GM19397 (cell line): ENCODE results near the gene SCYGR8.
"Not testable (repeated sequence)": the region's sequence is repeated elsewhere in the genome, so short reads cannot be mapped to it uniquely, and the experiment has no call there.

Experiments
- ATAC-seq: cut with Tn5 transposase; IDR thresholded peaks from one replicate; pipeline ENCODE4 v1.9.1; 2021; ENCODE audit warnings: mild to moderate bottlenecking, moderate library complexity; ENCODE audit not compliant: unreplicated experiment

SCYGR8 gene, protein sequence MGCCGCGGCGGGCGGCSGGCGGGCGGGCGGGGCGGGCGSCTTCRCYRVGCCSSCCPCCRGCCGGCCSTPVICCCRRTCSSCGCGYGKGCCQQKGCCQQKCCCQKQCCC

DNA sequence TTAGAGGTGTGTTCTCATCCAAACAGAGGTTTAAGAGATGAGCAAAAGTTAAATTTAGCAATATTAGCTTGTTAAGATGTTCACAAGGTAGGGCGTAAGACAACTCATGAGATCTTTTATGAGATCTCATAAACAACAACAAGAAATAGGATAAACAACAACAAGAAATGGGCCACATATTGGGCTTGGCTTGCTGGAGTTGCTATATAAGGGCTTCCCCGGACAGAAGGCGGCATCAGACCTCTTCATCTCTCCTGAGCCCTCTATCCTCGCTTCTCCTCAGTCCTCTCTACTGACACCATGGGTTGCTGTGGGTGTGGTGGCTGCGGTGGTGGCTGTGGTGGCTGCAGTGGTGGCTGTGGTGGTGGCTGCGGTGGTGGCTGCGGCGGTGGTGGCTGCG lies at the start of gene SCYGR8:
SCYGR8 (plus strand) TSS at position 301 of the 400 bp plus-strand sequence; CDS start at position 301, 0 bp downstream.
- no peak for ATAC-seq

DNA sequence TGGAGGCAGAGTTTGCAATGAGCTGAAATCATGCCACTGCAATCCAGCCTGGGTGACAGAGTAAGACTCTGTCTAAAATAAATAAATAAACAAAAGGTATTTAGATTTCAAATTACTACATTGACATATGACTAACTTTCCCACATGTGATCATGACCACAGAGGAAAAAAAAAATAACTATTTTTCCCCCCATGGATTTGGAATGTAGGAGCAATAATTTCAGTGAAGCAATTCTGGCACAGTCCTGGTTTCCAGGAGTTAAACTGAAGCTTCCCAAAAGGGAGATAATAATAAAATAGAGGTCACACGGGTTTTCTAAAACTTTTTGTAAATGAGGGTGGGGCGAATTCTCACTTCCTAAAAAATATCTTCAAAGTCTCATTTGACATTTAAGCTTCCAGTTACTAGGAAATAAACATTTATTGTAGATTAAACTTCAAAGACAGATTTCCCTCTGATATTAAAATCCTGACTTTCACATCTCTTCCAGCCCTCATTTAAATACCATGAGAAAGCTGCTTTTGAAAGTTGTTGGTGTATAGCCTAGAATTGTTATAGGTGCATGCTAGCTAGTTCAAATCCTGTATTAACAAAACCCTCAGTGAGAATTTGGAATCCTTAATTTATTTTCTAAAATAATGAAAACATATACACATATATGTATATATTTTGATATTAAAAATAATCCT lies 48.6 kb upstream of the SCYGR8 start:
- no peak for ATAC-seq

DNA sequence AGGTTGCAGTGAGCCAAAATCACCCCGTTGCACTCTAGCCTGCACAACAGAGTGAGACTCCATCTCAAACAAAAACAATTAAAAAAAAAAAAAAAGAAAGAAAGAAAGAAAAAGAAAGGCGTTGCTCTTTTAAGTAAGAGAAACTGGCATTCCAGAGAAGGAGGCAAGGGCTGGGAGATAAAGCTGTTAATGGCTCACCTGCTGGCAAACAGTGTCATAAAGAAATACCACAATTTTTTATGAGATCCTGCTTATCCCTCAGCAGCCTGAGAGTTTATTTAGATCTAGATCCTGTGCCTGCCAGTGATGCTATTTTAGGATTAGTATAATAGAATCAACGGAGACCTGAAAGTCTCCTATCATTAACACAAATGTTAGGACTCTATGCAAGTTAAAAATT lies 44.1 kb upstream of the SCYGR8 start:
- ATAC-seq = no peak

DNA sequence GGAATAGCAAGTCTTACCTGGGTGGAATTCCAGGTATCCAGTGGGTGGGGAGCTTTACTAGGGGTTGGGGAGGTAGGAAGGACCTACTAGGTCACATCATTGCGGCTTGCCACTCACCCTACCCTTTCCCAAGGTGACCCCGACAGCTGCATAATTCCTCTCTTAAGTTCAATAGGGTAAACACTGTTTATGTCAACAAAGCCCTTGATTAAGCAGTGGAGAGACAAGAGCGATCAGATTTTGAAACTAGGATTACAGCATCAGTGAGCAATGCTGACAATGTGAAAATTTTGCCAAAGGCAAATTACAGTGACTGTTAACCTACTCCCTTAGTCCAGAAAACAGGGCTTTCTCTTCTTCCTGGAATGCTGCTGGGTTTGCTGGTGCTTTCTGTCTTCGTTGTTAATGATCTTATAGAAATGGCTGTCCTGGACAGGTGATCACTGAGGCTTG lies 42.4 kb upstream of the SCYGR8 start:
- ATAC-seq = no peak

DNA sequence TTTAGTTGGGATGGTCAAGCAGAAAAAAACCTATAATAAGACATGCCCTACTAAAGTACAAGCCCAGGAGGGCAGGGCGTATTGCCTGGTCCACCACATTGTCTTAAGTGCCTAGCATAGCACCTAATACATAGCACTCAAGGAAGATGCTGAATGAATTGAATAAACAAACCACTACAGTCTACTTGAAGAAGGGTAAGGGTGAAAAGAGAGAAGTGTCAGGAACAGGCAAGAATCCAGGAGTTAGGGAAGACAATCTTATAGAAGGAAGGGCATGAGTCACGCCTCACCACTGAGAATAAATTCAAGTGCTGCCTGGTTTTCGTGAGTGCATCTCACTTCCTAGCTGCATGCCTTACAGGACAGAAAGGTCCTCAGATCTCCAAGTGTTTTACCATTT lies 41.7 kb upstream of the SCYGR8 start:
- ATAC-seq = no peak

DNA sequence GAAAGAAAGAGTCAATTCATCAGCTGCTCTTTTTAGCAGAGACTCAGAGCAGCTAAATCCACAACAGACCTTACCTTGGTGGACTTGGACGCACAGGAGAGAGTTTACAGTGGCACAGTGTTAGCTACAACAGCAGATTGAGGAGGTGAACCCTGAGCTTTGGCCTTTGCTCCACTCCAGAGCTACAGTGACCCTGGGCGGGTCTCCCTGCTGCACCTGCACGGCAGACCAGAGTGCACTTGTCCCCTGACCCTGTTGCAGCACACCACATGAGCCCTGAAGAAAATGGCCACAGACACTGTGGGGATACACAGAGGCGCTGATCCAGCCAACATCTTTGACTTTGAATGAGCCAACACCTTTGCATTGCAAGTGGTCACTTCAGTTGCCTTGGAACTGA lies 38.8 kb upstream of the SCYGR8 start:
- no peak for ATAC-seq

DNA sequence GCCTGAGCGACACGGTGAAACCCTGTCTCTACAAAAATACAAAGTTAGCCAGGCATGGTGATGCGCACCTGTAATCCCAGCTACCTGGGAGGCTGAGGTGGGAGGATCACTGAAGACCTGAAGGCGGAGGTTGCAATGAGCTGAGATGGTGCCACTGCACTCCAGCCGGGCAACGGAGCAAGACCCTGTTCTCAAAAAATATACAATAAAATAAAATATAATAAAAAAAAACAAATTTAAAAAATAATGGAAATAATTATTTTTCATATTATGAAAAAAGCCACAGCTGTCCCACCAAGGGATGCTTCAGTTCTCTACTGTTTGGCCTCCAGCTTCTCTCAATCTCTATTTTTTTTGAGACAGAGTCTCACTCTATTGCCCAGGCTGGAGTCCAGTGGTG lies 38.3 kb upstream of the SCYGR8 start:
- ATAC-seq = no peak

DNA sequence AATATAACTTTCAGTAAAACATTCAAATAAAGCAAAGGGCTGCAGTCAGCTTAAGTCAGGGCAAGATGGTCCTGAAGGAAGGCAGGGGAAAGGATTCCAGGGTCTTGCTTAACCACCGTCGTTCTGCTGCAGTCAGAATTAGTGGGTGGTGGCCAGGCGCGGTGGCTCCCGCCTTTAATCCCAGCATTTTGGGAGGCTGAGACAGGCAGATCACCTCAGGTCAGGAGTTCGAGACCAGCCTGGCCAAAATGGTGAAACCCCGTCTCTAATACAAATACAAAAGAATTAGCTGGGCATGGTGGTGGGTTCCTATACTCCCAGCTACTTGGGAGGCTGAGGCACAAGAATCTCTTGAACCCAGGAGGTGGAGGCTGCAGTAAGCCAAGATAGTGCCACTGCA lies 34.7 kb upstream of the SCYGR8 start:
- ATAC-seq = no peak

DNA sequence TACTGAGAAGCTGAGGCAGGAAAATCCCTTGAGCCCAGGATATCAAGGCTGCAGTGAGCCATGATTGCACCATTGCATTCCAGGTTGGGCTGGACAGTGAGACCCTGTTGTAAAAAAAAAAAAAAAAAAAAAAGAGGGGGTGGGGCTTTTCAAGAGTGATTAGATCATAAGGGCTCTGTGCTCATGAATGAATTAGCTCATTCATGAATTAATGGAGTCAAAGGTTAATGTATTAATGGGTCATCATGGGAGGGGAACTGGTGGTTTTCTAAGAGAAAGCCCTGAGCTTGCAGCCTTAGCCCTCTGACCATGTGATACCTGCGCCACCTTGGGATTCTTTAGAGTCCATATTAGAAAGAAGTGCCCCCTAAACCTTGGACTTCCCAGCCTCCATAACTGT lies 32.4 kb upstream of the SCYGR8 start:
- ATAC-seq = no peak

DNA sequence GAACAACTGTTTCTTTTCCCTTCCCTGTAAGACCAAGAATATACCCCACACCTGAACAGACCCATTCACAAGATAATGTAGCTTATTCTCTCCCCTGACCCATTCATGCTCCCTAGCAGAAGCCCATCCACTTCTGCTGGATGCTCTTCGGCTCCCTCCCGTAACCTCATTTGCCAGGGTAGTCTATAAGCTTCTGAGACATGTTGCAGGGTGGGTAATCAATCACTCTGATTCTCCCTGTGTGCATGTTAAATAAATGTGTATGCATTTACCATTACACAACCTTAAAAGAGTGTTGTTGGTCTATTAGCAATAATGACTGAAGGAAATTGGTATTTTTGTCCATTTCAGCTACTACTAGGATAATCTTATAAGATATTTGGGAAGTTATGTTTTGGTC lies 29.2 kb upstream of the SCYGR8 start:
- ATAC-seq = no peak

DNA sequence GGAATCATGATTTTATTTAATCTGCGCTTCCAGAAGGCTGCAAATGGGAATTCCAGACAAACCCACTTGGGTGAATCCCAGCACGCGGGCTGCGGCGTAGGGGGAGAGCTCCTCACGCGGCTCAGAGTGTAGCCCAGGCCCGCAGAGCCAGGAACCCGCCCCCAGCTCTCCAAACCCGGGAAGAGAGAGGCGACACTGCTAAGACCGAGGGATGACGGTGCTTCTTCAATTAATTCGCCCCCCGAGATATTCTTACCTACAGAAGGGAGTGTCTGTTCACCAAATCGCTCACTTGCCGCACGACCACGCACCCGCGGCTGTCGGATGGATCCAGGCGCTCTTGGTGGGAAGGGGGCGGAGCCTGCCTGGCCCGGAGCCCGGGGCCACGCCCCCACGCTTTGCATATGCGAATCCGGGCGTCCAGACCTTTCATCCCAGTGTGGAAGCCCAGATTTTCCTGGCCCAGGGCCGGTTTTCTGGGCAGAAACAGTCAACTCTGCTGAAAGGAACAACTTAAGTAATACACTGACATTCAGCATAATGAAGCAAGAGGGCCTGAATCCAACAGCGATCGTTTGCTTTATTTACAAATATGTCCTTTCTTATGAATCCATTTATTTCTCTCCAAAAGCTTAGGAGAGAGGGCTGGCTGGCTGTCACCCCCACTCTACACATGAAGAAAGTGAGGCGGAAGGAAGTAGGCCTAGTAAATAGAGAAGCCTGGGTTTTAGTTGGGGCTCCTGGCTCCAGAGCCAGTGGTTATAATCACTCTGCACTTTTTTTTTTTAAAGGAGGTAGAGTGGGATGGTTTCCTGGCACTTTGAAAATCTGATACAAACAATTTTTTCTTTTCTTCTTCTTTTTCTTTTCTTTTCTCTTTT lies 27.8 kb upstream of the SCYGR8 start, which contains the start of gene SLC19A3:
SLC19A3 (minus strand) TSS at position 342 of the 881 bp plus-strand sequence. CDS start 15,710 bp downstream, outside the sequence.
- no peak for ATAC-seq

DNA sequence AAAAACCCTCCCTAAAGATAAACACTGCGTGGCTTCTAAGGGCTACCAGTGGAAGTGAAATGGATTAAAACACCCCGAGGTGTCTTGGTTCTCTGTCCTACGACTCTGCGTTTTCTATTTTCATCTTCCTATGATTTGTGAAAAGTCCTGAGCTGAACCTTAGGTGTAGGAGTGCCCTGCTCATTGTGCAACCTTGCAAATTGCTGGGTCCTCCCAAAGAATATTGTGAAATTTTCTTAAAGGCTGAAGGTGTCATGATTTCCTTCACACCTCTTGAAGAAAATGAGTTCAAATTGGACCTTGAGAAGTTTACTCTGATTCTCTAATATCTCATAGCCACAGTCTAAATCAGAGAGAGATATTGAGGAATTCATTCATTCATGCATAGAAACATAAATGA lies 26.1 kb upstream of the SCYGR8 start:
- ATAC-seq = no peak

DNA sequence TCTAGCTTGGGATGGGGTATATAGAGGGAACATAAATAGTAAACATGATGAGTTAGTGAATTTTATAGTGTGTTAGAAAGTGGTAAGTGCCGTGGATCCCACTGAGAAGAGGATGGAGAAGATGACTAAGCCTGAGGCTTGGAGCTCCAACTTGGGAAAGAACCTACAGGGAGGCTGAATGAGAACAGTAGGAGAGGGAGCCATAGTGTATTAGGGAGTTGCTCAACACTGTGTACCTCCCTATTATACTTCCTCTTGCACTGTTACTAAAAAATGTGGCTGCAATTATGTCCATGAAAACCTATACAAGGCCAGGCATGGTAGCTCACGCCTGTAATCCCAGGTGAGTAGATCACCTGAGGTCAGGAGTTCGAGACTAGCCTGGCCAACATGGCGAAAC lies 25.0 kb upstream of the SCYGR8 start:
- no peak for ATAC-seq

DNA sequence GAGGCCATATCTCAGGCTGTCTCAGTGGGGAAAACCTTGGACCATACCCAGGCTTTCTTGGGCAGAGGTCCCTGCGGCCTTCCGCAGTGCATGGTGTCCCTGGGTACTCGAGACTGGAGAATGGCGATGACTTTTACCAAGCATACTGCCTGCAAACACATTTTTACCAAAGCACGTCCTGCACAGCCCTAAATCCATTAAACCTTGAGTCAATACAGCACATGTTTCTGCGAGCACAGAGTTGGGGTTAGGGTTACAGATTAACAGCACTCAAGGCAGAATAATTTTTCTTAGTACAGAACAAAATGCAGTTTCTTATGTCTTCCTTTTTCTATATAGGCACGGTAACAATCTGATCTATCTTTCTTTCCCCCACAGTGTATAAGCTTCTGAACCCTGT lies 22.9 kb upstream of the SCYGR8 start:
- not testable (repeated sequence) for ATAC-seq

DNA sequence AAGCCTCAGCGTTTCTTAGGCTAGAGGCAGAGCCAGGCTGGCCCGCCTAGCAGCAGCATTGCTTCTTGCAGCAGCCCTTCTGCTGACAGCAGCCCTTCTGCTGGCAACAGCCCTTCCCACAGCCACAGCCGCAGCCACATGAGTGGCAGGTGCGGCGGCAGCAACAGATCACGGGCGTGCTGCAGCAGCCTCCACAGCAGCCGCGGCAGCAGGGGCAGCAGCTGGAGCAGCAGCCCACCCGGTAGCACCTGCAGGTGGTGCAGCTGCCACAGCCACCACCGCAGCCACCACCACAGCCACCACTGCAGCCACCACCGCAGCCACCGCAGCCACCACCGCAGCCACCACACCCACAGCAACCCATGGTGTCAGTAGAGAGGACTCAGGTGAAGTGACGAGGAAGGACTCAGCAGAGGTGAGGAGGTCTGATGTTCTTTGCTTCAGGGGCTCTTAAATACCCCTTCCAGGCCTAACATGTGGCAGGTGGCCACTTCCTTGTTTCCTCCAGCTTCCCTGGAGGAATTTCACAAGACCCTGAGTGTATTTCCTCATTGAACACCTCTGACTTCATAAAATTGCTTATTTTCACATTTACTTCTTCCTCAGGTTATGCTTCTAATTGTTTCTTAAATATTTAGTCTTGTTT lies 21.2 kb upstream of the SCYGR8 start, which contains the start of gene SCYGR6:
SCYGR6 (minus strand) TSS at position 364 of the 646 bp plus-strand sequence; CDS start at position 364, 0 bp downstream.
- no peak for ATAC-seq

DNA sequence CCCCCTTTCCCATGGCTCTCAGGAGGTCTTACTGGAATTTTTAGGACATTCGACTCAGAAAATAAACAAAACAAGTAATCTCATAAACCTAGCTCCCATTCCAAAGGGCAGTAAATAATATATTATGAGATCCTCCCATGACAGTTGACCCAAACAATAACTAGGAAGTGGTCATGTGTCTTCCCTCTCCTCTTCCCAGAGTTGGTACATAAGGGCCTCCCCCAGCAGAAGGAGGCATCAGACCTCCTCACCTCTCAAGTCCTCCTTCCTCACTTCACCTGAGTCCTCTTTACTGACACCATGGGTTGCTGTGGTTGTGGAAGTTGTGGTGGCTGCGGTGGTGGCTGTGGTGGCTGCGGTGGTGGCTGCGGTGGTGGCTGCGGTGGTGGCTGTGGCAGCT lies 17.7 kb upstream of the SCYGR8 start, which contains the start of gene SCYGR7:
SCYGR7 (plus strand) TSS at position 301 of the 400 bp plus-strand sequence; CDS start at position 301, 0 bp downstream.
- no peak for ATAC-seq

DNA sequence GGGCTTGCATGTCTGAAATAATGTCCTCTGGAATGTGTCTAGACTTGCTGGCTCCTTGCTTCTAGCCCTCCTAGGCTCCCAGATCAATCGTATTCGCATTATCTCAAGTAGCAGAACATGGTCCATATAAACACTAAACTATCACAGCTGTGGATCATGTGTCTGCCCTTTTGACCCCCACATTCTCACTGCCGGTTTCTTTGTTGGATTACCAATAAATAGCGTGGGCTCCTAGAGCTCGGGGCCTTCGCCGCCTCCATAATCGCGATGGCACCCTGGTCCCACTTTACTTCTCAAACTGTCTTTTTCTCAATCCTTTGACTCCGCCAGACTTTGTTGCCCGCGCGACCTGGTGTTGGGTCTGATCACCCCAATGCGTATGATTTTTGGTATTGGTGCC lies 6.3 kb upstream of the SCYGR8 start:
- no peak for ATAC-seq

DNA sequence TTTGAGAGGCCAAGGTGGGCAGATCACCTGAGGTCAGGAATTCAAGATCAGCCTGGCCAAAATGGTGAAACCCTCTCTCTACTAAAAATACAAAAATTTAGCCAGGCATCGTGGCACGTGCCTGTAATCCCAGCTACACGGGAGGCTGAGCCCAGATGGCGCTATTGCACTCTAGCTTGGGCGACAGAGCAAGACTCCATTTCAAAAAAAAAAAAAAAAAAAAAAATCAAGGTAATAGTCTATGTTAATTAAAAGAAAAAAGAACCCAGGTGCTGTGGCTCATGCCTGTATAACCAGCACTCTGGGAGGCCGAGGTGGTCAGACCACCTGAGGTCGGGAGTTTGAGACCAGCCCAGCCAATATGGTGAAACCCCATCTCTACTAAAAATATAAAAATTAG lies 5.0 kb upstream of the SCYGR8 start:
- not testable (repeated sequence) for ATAC-seq

DNA sequence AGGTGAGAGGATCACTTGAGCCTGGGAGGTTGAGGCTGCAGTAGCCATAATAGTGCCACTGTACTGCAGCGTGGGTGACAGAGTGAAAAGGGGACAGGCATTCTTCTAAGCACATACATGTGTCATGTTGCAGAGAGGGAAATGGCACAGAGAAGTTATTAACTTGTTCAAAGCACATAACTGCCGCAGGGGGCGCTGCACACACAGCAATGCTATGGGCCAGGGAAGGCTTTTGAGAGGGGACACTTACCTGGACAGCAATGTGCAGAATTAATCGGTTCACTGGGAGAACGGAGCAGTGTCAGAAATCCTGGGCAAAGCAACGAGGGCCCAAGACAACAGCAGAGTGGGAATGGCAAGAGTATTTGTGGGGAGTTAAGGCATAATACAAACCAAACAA lies 2.4 kb downstream of the SCYGR8 start:
- no peak for ATAC-seq

DNA sequence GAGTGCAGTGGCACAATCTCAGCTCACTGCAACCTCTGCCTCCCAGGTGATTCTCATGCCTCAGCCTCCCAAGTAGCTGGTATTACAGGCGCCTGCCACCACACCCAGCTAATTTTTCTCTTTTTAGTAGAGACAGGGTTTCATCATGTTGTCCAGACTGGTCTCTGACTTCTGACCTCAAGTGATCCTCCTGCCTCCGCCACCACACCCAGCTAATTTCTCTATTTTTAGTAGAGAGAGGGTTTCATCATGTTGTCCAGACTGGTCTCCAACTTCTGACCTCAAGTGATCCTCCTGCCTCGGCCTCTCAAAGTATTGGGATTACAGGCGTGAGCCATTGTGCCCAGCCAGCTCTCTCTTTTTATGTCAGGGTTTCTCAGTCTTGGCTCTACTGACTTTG lies 10.6 kb downstream of the SCYGR8 start:
- not testable (repeated sequence) for ATAC-seq
